Fibroblast of lung (primary cell): ENCODE data around the gene VPS50.

ENCODE experiments used
- EZH2 ChIP-seq: IDR thresholded peaks from 2 replicates; pipeline ENCODE4 v1.5.1; 2012; ENCODE audit warnings: low read length, control low read depth, mild to moderate bottlenecking; ENCODE audit errors: missing control alignments
- TF ChIP-seq, protein P1 (sequence below), 2 donors: IDR thresholded peaks in 1 of 2; conservative IDR thresholded peaks in 1 of 2; 1 replicate in 1 of 2; 2 replicates in 1 of 2; pipeline ENCODE4 v1.5.1; 2011 to 2012; ENCODE audit warnings: low read length in 2 of 2, control low read depth in 1 of 2, inconsistent platforms in 1 of 2, low read depth in 1 of 2, mild to moderate bottlenecking in 1 of 2

DNA sequence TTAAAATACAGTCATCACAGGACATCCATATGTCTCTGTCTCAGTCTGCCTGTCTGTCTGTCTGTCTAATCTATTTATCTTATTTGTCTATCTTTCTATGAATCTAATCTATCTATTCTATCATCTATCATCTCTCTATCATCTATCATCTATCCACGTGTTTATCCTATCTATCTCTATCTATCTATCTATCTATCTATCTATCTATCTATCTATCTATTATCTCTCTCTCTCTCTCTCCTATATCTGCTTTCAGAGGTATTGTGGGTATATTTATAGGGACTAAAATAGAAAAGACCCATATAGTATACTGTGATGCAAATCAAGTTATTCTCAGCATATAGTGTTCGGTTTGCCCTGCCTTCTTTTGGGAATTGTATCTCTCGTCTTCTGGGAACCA, 167.5 kb downstream of the VPS50 start:
- no peak for TF ChIP-seq EZH2
- TF ChIP-seq, protein P1, sequence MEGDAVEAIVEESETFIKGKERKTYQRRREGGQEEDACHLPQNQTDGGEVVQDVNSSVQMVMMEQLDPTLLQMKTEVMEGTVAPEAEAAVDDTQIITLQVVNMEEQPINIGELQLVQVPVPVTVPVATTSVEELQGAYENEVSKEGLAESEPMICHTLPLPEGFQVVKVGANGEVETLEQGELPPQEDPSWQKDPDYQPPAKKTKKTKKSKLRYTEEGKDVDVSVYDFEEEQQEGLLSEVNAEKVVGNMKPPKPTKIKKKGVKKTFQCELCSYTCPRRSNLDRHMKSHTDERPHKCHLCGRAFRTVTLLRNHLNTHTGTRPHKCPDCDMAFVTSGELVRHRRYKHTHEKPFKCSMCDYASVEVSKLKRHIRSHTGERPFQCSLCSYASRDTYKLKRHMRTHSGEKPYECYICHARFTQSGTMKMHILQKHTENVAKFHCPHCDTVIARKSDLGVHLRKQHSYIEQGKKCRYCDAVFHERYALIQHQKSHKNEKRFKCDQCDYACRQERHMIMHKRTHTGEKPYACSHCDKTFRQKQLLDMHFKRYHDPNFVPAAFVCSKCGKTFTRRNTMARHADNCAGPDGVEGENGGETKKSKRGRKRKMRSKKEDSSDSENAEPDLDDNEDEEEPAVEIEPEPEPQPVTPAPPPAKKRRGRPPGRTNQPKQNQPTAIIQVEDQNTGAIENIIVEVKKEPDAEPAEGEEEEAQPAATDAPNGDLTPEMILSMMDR (conservative IDR thresholded peaks at IDR 0.05 in 1 of 2, IDR thresholded peaks at IDR 0.05 in 1 of 2; ENCODE audit: low read depth in 1 of 2, low read length in 2 of 2), result no peak
